HT1080 (cell line): Measurements from ENCODE around the gene KSR1. TPM values are rescaled to one million over a fixed set of nuclear protein-coding genes. Genes with fewer than 3 reads are reported as not detected.
A peak's percentile ranks its signal among the peaks of the same experiment; 100 is the strongest.

ENCODE experiments used
- DNase-seq: peaks from one replicate; pipeline ENCODE4 v3.0.0-alpha.2; 2015; ENCODE audit warnings: low read depth
- total RNA-seq: library from RNA; depleted of rRNA; stranded (reverse); fragments of >200 nt; shearing (Covaris generic); gene quantifications from 2 replicates; pipeline ENCODE4 v1.2.3, GENCODE V29; 2014

The KSR1 gene
- total RNA-seq, 1 experiment from 2014 or later, result 3.4 TPM

DNA sequence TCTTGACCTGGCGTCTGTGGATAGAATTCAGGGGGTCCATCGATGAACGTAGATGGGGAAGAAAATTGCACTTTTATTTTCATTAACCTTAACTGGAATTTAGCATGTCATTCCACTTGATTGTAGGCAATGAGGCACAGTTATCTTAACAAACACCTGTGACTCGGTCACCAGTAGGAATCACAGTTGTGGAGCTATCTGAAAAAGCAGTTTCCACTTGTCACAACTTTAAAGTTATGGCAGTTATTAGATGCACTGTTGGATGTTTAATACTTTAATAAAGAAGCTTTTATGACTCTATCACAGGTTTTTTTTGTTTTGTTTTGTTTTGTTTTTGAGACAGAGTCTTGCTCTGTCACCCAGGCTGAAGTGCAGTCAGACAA is 91.0 kb downstream of the KSR1 start:
- DNase-seq, result no peak

GRCh38 chr17:27548369-27548768 is 92.1 kb downstream of the KSR1 start:
- no peak for DNase-seq

GRCh38 chr17:27549251-27549893 is 93.1 kb downstream of the KSR1 start:
- no peak for DNase-seq

GRCh38 chr17:27550291-27550930 is 94.2 kb downstream of the KSR1 start:
- DNase-seq, result no peak

DNA sequence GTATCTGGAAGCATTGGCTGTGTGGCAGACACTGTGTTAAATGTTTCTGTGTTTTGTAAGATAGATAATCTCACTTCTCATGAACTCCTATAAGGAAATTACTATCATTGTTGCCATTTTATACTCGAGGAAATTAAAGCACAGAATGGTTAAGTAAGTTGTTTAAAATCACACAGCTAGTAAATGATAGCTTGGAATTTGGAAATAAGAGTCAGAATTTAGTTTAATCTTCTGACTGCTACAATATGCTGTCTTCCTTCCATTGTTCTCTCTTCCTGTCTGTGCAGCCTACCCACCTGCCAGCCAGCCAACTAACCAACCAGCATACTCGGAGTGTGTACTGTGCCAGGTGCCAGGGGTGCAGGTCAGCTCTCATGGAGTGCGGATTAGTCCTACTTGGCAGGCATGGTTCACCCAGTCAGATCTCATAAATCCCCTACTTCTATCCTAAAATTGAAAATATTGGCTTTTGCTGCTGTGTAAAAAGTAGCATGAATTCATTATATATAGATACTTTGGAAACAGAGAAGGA is 94.8 kb downstream of the KSR1 start:
- no peak for DNase-seq

DNA sequence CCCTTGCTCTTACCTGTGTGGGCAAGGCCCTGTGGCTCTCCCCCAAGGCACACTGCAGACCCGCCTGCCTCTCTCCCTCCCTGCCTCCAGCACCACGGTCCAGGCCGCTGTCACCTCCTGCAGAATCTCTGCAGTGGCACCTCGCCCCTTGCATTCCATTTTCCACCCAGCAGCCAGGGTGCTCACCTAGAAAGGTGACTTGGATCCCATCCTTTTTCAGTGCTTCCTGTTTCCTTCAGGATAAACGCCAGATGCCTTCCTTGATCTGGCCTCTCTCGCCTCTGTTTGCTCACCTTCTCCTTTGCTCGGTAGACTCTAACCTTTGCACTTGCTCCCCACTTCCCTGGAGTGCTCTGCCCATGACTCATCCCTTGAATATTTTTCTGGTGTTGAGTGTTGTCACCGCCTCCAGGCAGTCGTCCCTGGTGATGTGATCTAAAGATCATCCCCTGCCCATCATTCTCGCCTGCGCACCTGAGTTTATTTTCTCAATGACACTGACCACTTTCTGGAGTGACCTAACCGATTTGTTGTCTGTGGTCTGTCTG is 95.5 kb downstream of the KSR1 start:
- DNase-seq, result peak; percentile 70

- DNase-seq, result peak; percentile 82
Measured at GRCh38 chr17:27552276-27552732, 96.1 kb downstream of the KSR1 start.

GRCh38 chr17:27553019-27553511 is 96.8 kb downstream of the KSR1 start:
- DNase-seq, result no peak

GRCh38 chr17:27554152-27554551 is 97.9 kb downstream of the KSR1 start:
- DNase-seq, result no peak

DNA sequence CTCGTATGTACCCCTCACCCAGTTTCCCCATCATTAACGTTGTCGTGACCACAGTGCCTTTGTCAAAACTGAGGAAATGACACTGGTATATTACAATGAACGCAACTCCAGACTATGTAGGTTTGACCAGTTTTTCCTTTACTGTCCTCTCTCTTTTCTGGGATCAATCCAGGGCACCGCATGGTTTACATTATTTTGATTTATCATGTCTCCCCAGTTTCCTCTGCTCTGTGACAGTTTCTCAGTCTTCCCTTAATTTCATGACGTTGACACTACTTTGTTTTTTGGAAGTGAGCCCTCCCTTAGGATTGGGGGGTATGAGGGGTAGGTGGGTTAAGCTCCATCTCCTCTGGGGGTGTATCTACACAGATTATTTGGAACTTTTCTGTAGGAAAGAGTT is 98.7 kb downstream of the KSR1 start:
- no peak for DNase-seq

- no peak for DNase-seq
Measured at GRCh38 chr17:27555339-27555738, 99.1 kb downstream of the KSR1 start.

DNA sequence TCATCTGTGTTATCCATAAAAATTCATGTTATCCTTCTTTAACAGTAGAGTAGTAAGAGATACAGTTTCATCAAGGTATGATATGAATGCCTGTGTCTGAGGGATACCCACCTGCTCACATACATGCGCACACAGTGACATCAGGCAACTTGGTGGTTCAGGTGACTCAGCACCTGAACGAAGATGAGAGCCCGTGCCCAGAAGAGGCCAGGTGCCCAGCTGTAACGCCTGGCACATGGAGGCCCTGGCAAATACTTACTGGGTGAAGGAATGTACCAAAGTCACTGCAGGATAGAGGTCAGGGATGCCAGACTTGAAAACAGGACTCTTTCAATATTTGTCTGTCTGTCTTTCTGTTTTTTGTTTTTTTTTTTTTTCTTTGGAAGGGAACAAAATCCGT is 102.1 kb downstream of the KSR1 start:
- DNase-seq, result no peak

- no peak for DNase-seq
Measured at GRCh38 chr17:27558842-27559505, 102.7 kb downstream of the KSR1 start.

- peak; percentile 84 for DNase-seq
Measured at GRCh38 chr17:27559506-27560481, 103.5 kb downstream of the KSR1 start.

DNA sequence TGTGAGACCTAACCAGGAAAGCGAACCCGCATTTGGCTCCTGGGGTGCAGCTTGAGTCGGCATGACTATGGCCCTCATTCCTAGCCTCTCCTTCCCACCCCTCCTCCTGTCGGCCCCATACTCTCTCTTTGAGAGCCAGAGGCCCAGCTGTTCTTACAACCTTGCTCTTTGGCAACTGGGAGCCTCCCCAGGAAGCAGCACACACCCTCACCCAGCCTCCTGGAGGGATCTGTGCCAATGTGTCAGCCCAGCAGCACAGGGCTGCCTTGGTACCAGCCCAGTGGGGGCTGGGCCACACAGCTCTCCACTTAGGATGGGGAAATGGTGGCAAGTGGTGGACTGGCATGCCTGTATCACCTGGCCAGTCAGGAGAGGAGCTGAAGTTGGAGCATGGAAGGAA is 104.4 kb downstream of the KSR1 start:
- no peak for DNase-seq

DNA sequence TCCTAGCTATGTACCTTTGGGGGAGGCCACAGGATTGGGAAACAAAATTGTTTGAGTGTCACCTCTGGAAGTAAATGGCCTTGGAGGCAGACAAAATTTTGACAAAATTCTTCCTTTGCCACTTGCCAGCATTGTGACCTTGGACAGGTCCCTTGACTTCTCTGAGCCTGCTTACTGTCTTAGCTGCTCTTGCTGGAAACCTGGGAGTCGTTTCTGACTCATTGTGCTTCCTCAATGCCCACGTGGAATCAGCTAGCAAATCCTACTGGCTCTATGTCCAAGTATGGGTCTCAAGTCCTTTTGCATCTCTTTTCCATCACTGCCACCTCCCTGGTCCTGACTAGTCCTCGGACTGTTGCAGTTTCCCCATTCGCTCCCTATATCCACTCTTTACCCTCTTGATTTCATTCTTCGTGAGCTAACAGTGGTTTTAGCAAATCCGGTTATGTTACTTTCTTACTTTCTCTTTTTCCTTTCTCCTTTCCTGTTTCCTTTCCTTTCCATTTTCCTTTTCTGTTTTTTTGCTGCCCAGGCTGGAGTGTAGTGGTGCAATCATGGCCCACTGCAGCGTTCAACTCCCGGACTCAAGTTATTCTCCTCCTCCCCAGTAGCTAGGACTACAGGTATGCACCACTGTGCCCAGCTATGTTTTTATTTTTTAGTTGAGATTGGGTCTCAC is 106.7 kb downstream of the KSR1 start:
- DNase-seq, result no peak

DNA sequence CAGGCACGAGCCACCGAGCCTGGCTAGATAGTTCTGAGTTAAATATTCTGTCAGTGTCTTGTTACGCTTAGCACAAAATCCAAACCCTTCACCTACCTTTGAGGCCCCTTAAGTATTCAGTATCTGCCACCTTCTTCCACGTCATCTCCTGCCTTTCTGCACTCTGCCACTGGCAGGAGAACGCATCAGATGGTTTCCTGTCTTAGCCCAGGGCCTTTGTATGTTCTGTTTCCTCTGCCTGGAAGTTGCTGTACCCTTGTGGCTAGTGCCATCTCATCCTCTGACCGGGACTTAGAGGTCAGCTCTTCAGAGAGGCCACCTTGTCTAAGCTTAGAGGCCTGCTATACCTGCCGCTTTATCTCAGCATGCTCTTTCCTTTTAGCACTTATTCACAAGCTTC is 107.3 kb downstream of the KSR1 start:
- DNase-seq, result no peak

GRCh38 chr17:27564463-27564862 is 108.2 kb downstream of the KSR1 start:
- no peak for DNase-seq

DNA sequence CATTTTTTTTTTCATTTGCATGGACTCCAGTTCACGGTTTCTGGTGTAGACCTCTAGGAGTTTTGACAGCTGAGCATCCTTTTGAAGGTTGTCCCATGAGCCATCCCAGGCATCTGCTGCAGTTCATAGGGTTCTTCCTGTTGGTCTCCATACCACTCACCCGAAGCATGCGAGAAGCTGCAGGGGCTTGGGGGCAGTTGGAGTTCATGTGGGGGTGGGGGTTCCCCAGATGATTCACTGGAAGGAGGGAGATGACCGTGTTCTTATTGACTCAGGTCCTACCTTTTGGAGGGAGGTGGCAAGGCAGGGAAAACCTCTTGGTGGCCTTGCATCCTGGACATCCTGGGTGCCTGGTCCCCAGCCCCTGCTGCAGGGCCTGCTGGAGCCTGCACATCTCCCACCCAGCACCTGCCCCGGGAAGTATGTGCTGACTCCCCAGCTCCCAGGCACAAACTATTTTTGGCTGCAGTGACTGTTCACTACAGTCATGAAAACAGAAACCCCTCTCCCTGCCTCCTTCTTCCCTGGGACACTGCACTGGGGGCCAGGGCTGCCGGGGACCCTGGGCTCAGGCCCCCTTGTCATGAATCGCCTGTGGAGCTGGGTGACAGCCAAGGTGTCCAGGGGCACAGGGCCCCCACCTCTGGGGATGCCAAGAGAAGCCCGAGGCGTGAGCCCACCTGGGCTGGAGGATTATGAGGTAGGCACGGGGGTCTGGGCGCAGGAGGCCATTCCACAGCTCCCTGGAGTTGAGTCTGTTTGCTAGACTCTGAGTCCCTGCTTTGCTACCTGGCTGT is 109.8 kb downstream of the KSR1 start:
- no peak for DNase-seq
